K562 (cell line): Measurements from ENCODE around the gene VIM. TPM values are rescaled to one million over a fixed set of nuclear protein-coding genes. Genes with fewer than 3 reads are reported as not detected.

Source experiments
- ATF2 ChIP-seq: sonication (generic); formaldehyde crosslinking; IDR thresholded peaks from 2 replicates; pipeline ENCODE4 v1.8.1; 2022; ENCODE audit warnings: missing genetic modification reagents
- CEBPB ChIP-seq: fragments of 450-650 bp; IDR thresholded peaks from 2 replicates; pipeline ENCODE4 v1.6.1; 2016; ENCODE audit warnings: missing genetic modification characterization, missing compliant biosample characterization
- FOSL1 ChIP-seq: fragments of 200-800 bp; sonication (Bioruptor generic); conservative IDR thresholded peaks from 2 replicates; pipeline ENCODE4 v1.6.1; 2016; ENCODE audit warnings: missing genetic modification characterization, missing compliant biosample characterization
- FOXK2 ChIP-seq, 2 experiments: fragments of 450-650 bp; IDR thresholded peaks in 1 of 2; conservative IDR thresholded peaks in 1 of 2; 2 replicates each; pipeline ENCODE4 v1.6.1; 2016; ENCODE audit warnings: low read depth in 2 of 2, mild to moderate bottlenecking in 1 of 2
- HDAC1 ChIP-seq, 2 experiments: fragments of 450-650 bp; IDR thresholded peaks; 2 replicates each; pipeline ENCODE4 v1.6.1; 2016 to 2017; ENCODE audit warnings: inconsistent platforms in 1 of 2, mild to moderate bottlenecking in 1 of 2, moderate library complexity in 1 of 2
- MGA ChIP-seq: fragments of 450-650 bp; IDR thresholded peaks from 2 replicates; pipeline ENCODE4 v1.6.1; 2016; ENCODE audit warnings: mild to moderate bottlenecking, moderate library complexity
- MTF1 ChIP-seq: fragments of 250-450 bp; sonication (Bioruptor Pico); IDR thresholded peaks from 2 replicates; pipeline ENCODE4 v1.9.0; 2021; ENCODE audit warnings: moderate library complexity, mild to moderate bottlenecking, inconsistent platforms, borderline replicate concordance
- NFIX ChIP-seq: fragments of 250-450 bp; sonication (Bioruptor Pico); IDR thresholded peaks from 2 replicates; pipeline ENCODE4 v1.4.0; 2020; ENCODE audit warnings: low read depth, mild to moderate bottlenecking, moderate library complexity
- RAD21 ChIP-seq, 2 experiments: fragments of 250-450 bp in 1 of 2; fragments of 450-650 bp in 1 of 2; sonication (Bioruptor Pico) in 1 of 2; formaldehyde crosslinking in 1 of 2; IDR thresholded peaks in 1 of 2; conservative IDR thresholded peaks in 1 of 2; 2 replicates each; pipeline versions ENCODE4 v1.4.0 to v1.8.0; 2020 to 2022; ENCODE audit warnings: mild to moderate bottlenecking in 2 of 2, moderate library complexity in 1 of 2
- SP2 ChIP-seq: IDR thresholded peaks from 2 replicates; pipeline ENCODE4 v1.6.1; 2011; ENCODE audit warnings: mild to moderate bottlenecking, low read depth, low read length, moderate library complexity; ENCODE audit not compliant: poor library complexity, severe bottlenecking; ENCODE audit errors: extremely low read depth
- TCFL5 ChIP-seq: fragments of 250-450 bp; sonication (Bioruptor Pico); conservative IDR thresholded peaks from 2 replicates; pipeline ENCODE4 v1.6.1; 2021; ENCODE audit warnings: mild to moderate bottlenecking, moderate library complexity, matching md5 sums
- ZNF23 ChIP-seq: fragments of 250-450 bp; sonication (Bioruptor Pico); IDR thresholded peaks from 2 replicates; pipeline ENCODE4 v1.4.0; 2020; ENCODE audit warnings: mild to moderate bottlenecking
- ZNF282 ChIP-seq: sonication (generic); formaldehyde crosslinking; IDR thresholded peaks from 2 replicates; pipeline ENCODE4 v1.8.1; 2023; ENCODE audit warnings: missing genetic modification reagents
- ZNF668 ChIP-seq: fragments of 250-450 bp; sonication (Bioruptor Pico); IDR thresholded peaks from 2 replicates; pipeline ENCODE4 v1.8.0; 2022; ENCODE audit warnings: mild to moderate bottlenecking, inconsistent platforms
- ZSCAN29 ChIP-seq: fragments of 450-650 bp; IDR thresholded peaks from 2 replicates; pipeline ENCODE4 v1.6.1; 2017
- polyA plus RNA-seq, 8 experiments: library from polyadenylated mRNA; depleted of rRNA in 4 of 8; stranded (reverse) in 5 of 8; unstranded in 3 of 8; fragments of >200 nt; fragmentation: Nextera tagmentation in 2 of 8; fragmentation: Illumina TruSeq in 1 of 8; extraction: Ambion mirVana in 2 of 8; extraction: Trizol in 1 of 8; gene quantifications; 2 replicates each; pipeline versions ENCODE4 v1.2.1 to v1.2.3, GENCODE V29; 2011 to 2014; ENCODE audit warnings: inconsistent platforms in 1 of 8, missing spikeins in 1 of 8
- total RNA-seq, 7 experiments: library from RNA; depleted of rRNA in 6 of 7; stranded (reverse); fragments of >200 nt in 6 of 7; fragmentation: Illumina TruSeq in 2 of 7; extraction: Trizol in 2 of 7; gene quantifications; 2 replicates each; pipeline versions ENCODE4 v1.2.1 to v1.2.3, GENCODE V29; 2011 to 2021; ENCODE audit warnings: low replicate concordance in 1 of 7

The VIM gene
- total and polyA plus RNA-seq, 9 of the 15 experiments (the other 6 are each of a cell fraction or from before 2014, with no cell fraction given) = 86.0 to 621 (median 383) TPM

GRCh38 chr10:17212802-17213221 lies 15.2 kb upstream of the VIM start (continued):
- TF ChIP-seq MGA = peak; percentile 55
- no peak for TF ChIP-seq ZSCAN29
- TF ChIP-seq NFIX (CRISPR knock-in tag) = no peak
- no peak for TF ChIP-seq TCFL5
- no peak for TF ChIP-seq ATF2 (CRISPR knock-in tag)
- TF ChIP-seq ZNF668 (CRISPR knock-in tag) = no peak
- TF ChIP-seq FOSL1 (tag) = no peak
- TF ChIP-seq MTF1 (CRISPR knock-in tag) = no peak
- peak; percentile 9; the same call in 1 of the 2 replicates for TF ChIP-seq CEBPB
- TF ChIP-seq HDAC1 (IDR thresholded peaks at IDR 0.05) = peak in 1 of 2 experiments; percentile 37; a peak in 1 of 4 replicates
- TF ChIP-seq RAD21 (CRISPR knock-in tag; conservative IDR thresholded peaks at IDR 0.05 in 1 of 2, IDR thresholded peaks at IDR 0.05 in 1 of 2) = peak in 1 of 2 experiments; percentile 15; a peak in 1 of 4 replicates
- TF ChIP-seq FOXK2 (conservative IDR thresholded peaks at IDR 0.05 in 1 of 2, IDR thresholded peaks at IDR 0.05 in 1 of 2; ENCODE audit: low read depth in 2 of 2) = peak; percentile 58 to 72; a peak in 1 of 4 replicates
- no peak for TF ChIP-seq ZNF23 (CRISPR knock-in tag)
- TF ChIP-seq ZNF282 (CRISPR knock-in tag) = no peak
- no peak for TF ChIP-seq SP2
